Lower lobe of right lung (tissue), 2 donors: Measurements from ENCODE around the gene PGAP3. TPM values are rescaled to one million over a fixed set of nuclear protein-coding genes. Genes with fewer than 3 reads are reported as not detected.

ENCODE experiments used
- ATAC-seq, 2 donors: fragments of 200-7000 bp; cut with Tn5 transposase; one replicate each; pipeline ENCODE4 v1.9.1; 2020 to 2022; ENCODE audit warnings: mild to moderate bottlenecking in 2 of 2, moderate library complexity in 2 of 2
- DNase-seq: peaks from one replicate; pipeline ENCODE4 v3.0.0-alpha.2; 2020
- H3K27ac ChIP-seq: fragments of 200-600 bp; one replicate; pipeline ENCODE4 v1.8.0; 2022
- H3K27me3 ChIP-seq: fragments of 200-600 bp; one replicate; pipeline ENCODE4 v1.8.0; 2022; ENCODE audit warnings: low read depth
- H3K36me3 ChIP-seq: fragments of 200-600 bp; one replicate; pipeline ENCODE4 v1.8.0; 2022; ENCODE audit warnings: mild to moderate bottlenecking
- H3K4me1 ChIP-seq: fragments of 200-600 bp; one replicate; pipeline ENCODE4 v1.8.0; 2022
- H3K4me3 ChIP-seq: fragments of 200-600 bp; one replicate; pipeline ENCODE4 v1.8.0; 2022; ENCODE audit warnings: mild to moderate bottlenecking
- H3K9me3 ChIP-seq: fragments of 200-600 bp; one replicate; pipeline ENCODE4 v1.8.0; 2022
- CTCF ChIP-seq: fragments of 200-600 bp; IDR thresholded peaks from one replicate; pipeline ENCODE4 v1.8.0; 2022; ENCODE audit warnings: antibody characterized with exemption, mild to moderate bottlenecking
- intact Hi-C: fragments of 100-400 bp; cut with DNase I; formaldehyde crosslinking; loops from one replicate; pipeline ENCODE4 v1.11.0; 2022
- total RNA-seq: library from RNA; stranded (reverse); fragmentation: NEBNext Ultra II Directional; extraction: Animal tissue kit (Norgen Biotek cat#: 25700); gene quantifications from one replicate; pipeline ENCODE4 v1.2.1, GENCODE V29; 2021
- donor health status: DM: no; HTN: yes; CAD: no; lungs with severe emphysema.

PGAP3 gene
- total RNA-seq, 1 donor from 2014 or later = 20.7 TPM

- H3K36me3 ChIP-seq = no peaks in the 10 kb centered on the region
- no peak for TF ChIP-seq CTCF
- no peaks in the 10 kb centered on the region for H3K9me3 ChIP-seq
- no peak for DNase-seq
- H3K27ac ChIP-seq = peak overlapping the region; percentile 25
- peak overlapping the region; percentile 49 for H3K4me3 ChIP-seq
- no peak for ATAC-seq
- H3K4me1 ChIP-seq = peaks cover 20% of the 10 kb centered on the region
- peaks cover 32% of the 10 kb centered on the region for H3K27me3 ChIP-seq
- intact Hi-C loops = no loop called here
Observed at GRCh38 chr17:39627047-39627711, 60.7 kb downstream of the PGAP3 start.

GRCh38 chr17:39626171-39627046, 61.4 kb downstream of the PGAP3 start, which contains the start of gene PPP1R1B:
PPP1R1B (plus strand) TSS chr17:39626952; CDS start chr17:39627393, 441 bp downstream.
- ATAC-seq (no peak), DNase-seq (no peak)
- H3K27me3 ChIP-seq = peaks cover 30% of the 10 kb centered on the region
- no peak for TF ChIP-seq CTCF
- H3K36me3 ChIP-seq = no peaks in the 10 kb centered on the region
- peak within 1 kb of the TSS; percentile 49 for H3K4me3 ChIP-seq
- peak within 1 kb of the TSS; percentile 25 for H3K27ac ChIP-seq
- intact Hi-C loops = no loop called here
- H3K4me1 ChIP-seq = peaks cover 23% of the 10 kb centered on the region
- H3K9me3 ChIP-seq = no peaks in the 10 kb centered on the region

GRCh38 chr17:39625198-39625785, 62.6 kb downstream of the PGAP3 start:
- H3K27ac ChIP-seq = no peak overlapping the region
- TF ChIP-seq CTCF = no peak
- no peaks in the 10 kb centered on the region for H3K36me3 ChIP-seq
- no peak overlapping the region for H3K4me3 ChIP-seq
- ATAC-seq (no peak), DNase-seq (no peak)
- H3K9me3 ChIP-seq = no peaks in the 10 kb centered on the region
- H3K27me3 ChIP-seq = peaks cover 30% of the 10 kb centered on the region
- peaks cover 23% of the 10 kb centered on the region for H3K4me1 ChIP-seq
- intact Hi-C loops = no loop called here

GRCh38 chr17:39624313-39624712, 63.5 kb downstream of the PGAP3 start:
- no peak overlapping the region for H3K4me3 ChIP-seq
- intact Hi-C loops = no loop called here
- no peak for TF ChIP-seq CTCF
- H3K36me3 ChIP-seq = no peaks in the 10 kb centered on the region
- H3K27me3 ChIP-seq = peaks cover 30% of the 10 kb centered on the region
- ATAC-seq = no peak
- H3K4me1 ChIP-seq = peaks cover 23% of the 10 kb centered on the region
- no peak for DNase-seq
- no peak overlapping the region for H3K27ac ChIP-seq
- no peaks in the 10 kb centered on the region for H3K9me3 ChIP-seq

GRCh38 chr17:39623356-39623950, 64.4 kb downstream of the PGAP3 start:
- ATAC-seq = peak; percentile 78 to 85
- intact Hi-C loops = no loop called here
- no peak overlapping the region for H3K27ac ChIP-seq
- peaks cover 28% of the 10 kb centered on the region for H3K4me1 ChIP-seq
- no peaks in the 10 kb centered on the region for H3K9me3 ChIP-seq
- peak; percentile 98 for TF ChIP-seq CTCF
- H3K4me3 ChIP-seq = no peak overlapping the region
- H3K27me3 ChIP-seq = peaks cover 30% of the 10 kb centered on the region
- DNase-seq = peak; percentile 92
- no peaks in the 10 kb centered on the region for H3K36me3 ChIP-seq
